BLaER1 (cell line): ENCODE data around the gene FBXO42.
"Not testable (repeated sequence)": the region's sequence is repeated elsewhere in the genome, so short reads cannot be mapped to it uniquely, and the experiment has no call there.

Source experiments
- H3K27ac ChIP-seq: shearing (Covaris generic); formaldehyde crosslinking; 2 replicates; pipeline ENCODE4 v1.8.1; 2022
- H3K27me3 ChIP-seq: shearing (Covaris generic); formaldehyde crosslinking; 2 replicates; pipeline ENCODE4 v1.8.1; 2022
- H3K36me3 ChIP-seq: shearing (Covaris generic); formaldehyde crosslinking; 2 replicates; pipeline ENCODE4 v1.8.1; 2022
- H3K4me1 ChIP-seq: shearing (Covaris generic); formaldehyde crosslinking; 2 replicates; pipeline ENCODE4 v1.8.1; 2022
- H3K4me2 ChIP-seq: shearing (Covaris generic); formaldehyde crosslinking; 2 replicates; pipeline ENCODE4 v1.8.1; 2022
- H3K4me3 ChIP-seq: shearing (Covaris generic); formaldehyde crosslinking; 2 replicates; pipeline ENCODE4 v1.8.1; 2022
- H3K9ac ChIP-seq: shearing (Covaris generic); formaldehyde crosslinking; 2 replicates; pipeline ENCODE4 v1.8.1; 2022
- H3K9me3 ChIP-seq: shearing (Covaris generic); formaldehyde crosslinking; 2 replicates; pipeline ENCODE4 v1.8.1; 2022
- H4K20me1 ChIP-seq: shearing (Covaris generic); formaldehyde crosslinking; 2 replicates; pipeline ENCODE4 v1.8.1; 2022
- Cebpa-rat ChIP-seq: shearing (Covaris generic); IDR thresholded peaks from 2 replicates; pipeline ENCODE4 v1.8.1; 2022

The FBXO42 gene

GRCh38 chr1:16266411-16267118 lies 85.7 kb downstream of the FBXO42 start:
- no peak for TF ChIP-seq Cebpa-rat
- H3K4me2 ChIP-seq, result no peak overlapping the region

GRCh38 chr1:16262067-16262466 lies 90.2 kb downstream of the FBXO42 start:
- no peak overlapping the region for H3K4me2 ChIP-seq
- no peaks in the 10 kb centered on the region for H3K9me3 ChIP-seq
- no peak overlapping the region for H3K4me3 ChIP-seq
- H3K36me3 ChIP-seq, result peaks cover 36% of the 10 kb centered on the region; the same call in 1 of the 2 replicates
- TF ChIP-seq Cebpa-rat, result no peak
- no peak overlapping the region for H3K9ac ChIP-seq
- H3K4me1 ChIP-seq, result peaks cover 12% of the 10 kb centered on the region; the same call in 1 of the 2 replicates
- H3K27ac ChIP-seq, result no peak overlapping the region
- peaks cover 86% of the 10 kb centered on the region for H4K20me1 ChIP-seq
- no peaks in the 10 kb centered on the region for H3K27me3 ChIP-seq

More at GRCh38 chr1:16266411-16267118, 85.7 kb downstream of the FBXO42 start:
- Histone ChIP-seq H3K27ac (no peak overlapping the region), H4K20me1 (peaks cover 74% of the 10 kb centered on the region), H3K4me1 (no peaks in the 10 kb centered on the region), H3K36me3 (peaks cover 45% of the 10 kb centered on the region), H3K9me3 (no peaks in the 10 kb centered on the region), H3K27me3 (no peaks in the 10 kb centered on the region), H3K4me3 (no peak overlapping the region), H3K9ac (0 out of 2 replicates have a peak overlapping the region, but pooled peaks have one; percentile 19)

- Histone ChIP-seq H3K4me1 (peaks cover 12% of the 10 kb centered on the region; the same call in 1 of the 2 replicates), H3K36me3 (peaks cover 41% of the 10 kb centered on the region), H3K27ac (no peak overlapping the region), H3K27me3 (no peaks in the 10 kb centered on the region), H3K9ac (no peak overlapping the region), H3K4me3 (no peak overlapping the region), H3K4me2 (no peak overlapping the region), H4K20me1 (peaks cover 75% of the 10 kb centered on the region), H3K9me3 (no peaks in the 10 kb centered on the region)
- TF ChIP-seq Cebpa-rat, result no peak
Observed at GRCh38 chr1:16260814-16261213, 91.5 kb downstream of the FBXO42 start.

GRCh38 chr1:16258591-16259135 lies 93.6 kb downstream of the FBXO42 start:
- Histone ChIP-seq H3K9me3 (no peaks in the 10 kb centered on the region), H4K20me1 (peaks cover 54% of the 10 kb centered on the region), H3K4me2 (no peak overlapping the region), H3K4me3 (no peak overlapping the region), H3K4me1 (peaks cover 12% of the 10 kb centered on the region; the same call in 1 of the 2 replicates), H3K27me3 (no peaks in the 10 kb centered on the region), H3K36me3 (peaks cover 59% of the 10 kb centered on the region), H3K27ac (no peak overlapping the region), H3K9ac (no peak overlapping the region)
- TF ChIP-seq Cebpa-rat, result no peak

- Histone ChIP-seq H3K27ac (no peak overlapping the region), H3K27me3 (no peaks in the 10 kb centered on the region), H3K9ac (no peak overlapping the region), H3K36me3 (peaks cover 61% of the 10 kb centered on the region), H3K4me2 (no peak overlapping the region), H3K4me1 (peaks cover 12% of the 10 kb centered on the region; the same call in 1 of the 2 replicates), H4K20me1 (peaks cover 49% of the 10 kb centered on the region), H3K9me3 (no peaks in the 10 kb centered on the region), H3K4me3 (no peak overlapping the region)
- TF ChIP-seq Cebpa-rat, result no peak
Observed at GRCh38 chr1:16257968-16258367, 94.3 kb downstream of the FBXO42 start.

GRCh38 chr1:16257556-16257955 lies 94.7 kb downstream of the FBXO42 start:
- Histone ChIP-seq H3K4me1 (peaks cover 12% of the 10 kb centered on the region; the same call in 1 of the 2 replicates), H3K36me3 (peaks cover 61% of the 10 kb centered on the region)
- H3K9me3 ChIP-seq, result not testable (repeated sequence)

GRCh38 chr1:16256478-16256877 lies 95.8 kb downstream of the FBXO42 start:
- no peaks in the 10 kb centered on the region for H3K9me3 ChIP-seq
- H3K36me3 ChIP-seq, result peaks cover 68% of the 10 kb centered on the region
- peaks cover 12% of the 10 kb centered on the region; the same call in 1 of the 2 replicates for H3K4me1 ChIP-seq
- H3K4me3 ChIP-seq, result no peak overlapping the region
- no peaks in the 10 kb centered on the region for H3K27me3 ChIP-seq
- no peak overlapping the region for H3K4me2 ChIP-seq
- H4K20me1 ChIP-seq, result peaks cover 42% of the 10 kb centered on the region
- H3K27ac ChIP-seq, result no peak overlapping the region
- no peak overlapping the region for H3K9ac ChIP-seq
- TF ChIP-seq Cebpa-rat, result no peak

More at GRCh38 chr1:16257556-16257955, 94.7 kb downstream of the FBXO42 start:
- not testable (repeated sequence) for H3K9ac ChIP-seq, H3K4me2 ChIP-seq, H3K4me3 ChIP-seq, H3K27me3 ChIP-seq, H3K27ac ChIP-seq
- H4K20me1 ChIP-seq, result peaks cover 49% of the 10 kb centered on the region

- Histone ChIP-seq H3K4me2 (no peak overlapping the region), H3K9me3 (no peaks in the 10 kb centered on the region), H3K27ac (no peak overlapping the region), H3K4me1 (peaks cover 17% of the 10 kb centered on the region), H3K4me3 (no peak overlapping the region), H3K36me3 (peaks cover 87% of the 10 kb centered on the region), H4K20me1 (peaks cover 32% of the 10 kb centered on the region), H3K27me3 (no peaks in the 10 kb centered on the region), H3K9ac (no peak overlapping the region)
- no peak for TF ChIP-seq Cebpa-rat
Observed at GRCh38 chr1:16254263-16254928, 97.9 kb downstream of the FBXO42 start.

- H3K4me3 ChIP-seq, result no peak overlapping the region
- peaks cover 83% of the 10 kb centered on the region for H3K36me3 ChIP-seq
- H3K9me3 ChIP-seq, result no peaks in the 10 kb centered on the region
- no peak overlapping the region for H3K27ac ChIP-seq
- no peak for TF ChIP-seq Cebpa-rat
- peaks cover 19% of the 10 kb centered on the region for H3K4me1 ChIP-seq
- H3K9ac ChIP-seq, result no peak overlapping the region
- H3K4me2 ChIP-seq, result no peak overlapping the region
- no peaks in the 10 kb centered on the region for H3K27me3 ChIP-seq
- peaks cover 32% of the 10 kb centered on the region for H4K20me1 ChIP-seq
Observed at GRCh38 chr1:16253332-16253922, 98.9 kb downstream of the FBXO42 start.
